GM19035 (cell line): Measurements from ENCODE around the gene RPL13.
"Not testable (repeated sequence)": the region's sequence is repeated elsewhere in the genome, so short reads cannot be mapped to it uniquely, and the experiment has no call there.

ENCODE experiments used
- ATAC-seq: cut with Tn5 transposase; IDR thresholded peaks from one replicate; pipeline ENCODE4 v1.9.1; 2021; ENCODE audit not compliant: unreplicated experiment

The RPL13 gene

GRCh38 chr16:89576153-89577054, 15.9 kb downstream of the RPL13 start:
- ATAC-seq: no peak

DNA sequence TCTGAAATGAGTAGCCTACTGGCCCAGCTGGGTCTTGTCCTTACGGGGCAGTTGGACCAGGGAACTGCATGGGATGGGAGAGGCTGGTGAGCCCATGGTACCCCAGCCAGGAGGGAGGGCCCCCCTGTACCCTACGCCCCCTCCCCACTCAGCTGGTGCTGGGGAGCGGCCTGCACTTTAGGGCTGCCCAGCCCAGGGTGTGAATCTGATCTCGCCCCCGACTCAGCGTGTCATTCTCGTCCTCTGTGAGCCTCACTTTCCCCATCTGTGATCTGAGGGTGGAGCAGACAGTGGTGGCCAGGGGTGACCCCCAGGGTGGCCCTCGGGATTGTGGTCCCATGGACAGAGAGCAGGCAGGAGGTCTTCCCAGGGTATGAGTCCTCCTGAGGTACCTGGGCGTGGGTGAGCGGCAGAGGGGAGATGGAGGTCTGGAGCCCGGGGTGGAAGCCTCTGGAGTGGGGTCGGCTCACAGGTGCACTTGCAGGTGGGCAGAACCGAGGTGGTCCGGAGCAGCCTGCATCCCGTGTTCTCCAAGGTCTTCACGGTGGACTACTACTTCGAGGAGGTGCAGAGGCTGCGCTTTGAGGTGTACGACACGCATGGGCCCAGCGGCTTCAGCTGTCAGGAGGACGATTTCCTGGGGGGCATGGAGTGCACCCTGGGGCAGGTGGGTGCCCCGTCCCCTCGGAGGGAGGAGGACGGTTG, 16.7 kb downstream of the RPL13 start:
- ATAC-seq: no peak

DNA sequence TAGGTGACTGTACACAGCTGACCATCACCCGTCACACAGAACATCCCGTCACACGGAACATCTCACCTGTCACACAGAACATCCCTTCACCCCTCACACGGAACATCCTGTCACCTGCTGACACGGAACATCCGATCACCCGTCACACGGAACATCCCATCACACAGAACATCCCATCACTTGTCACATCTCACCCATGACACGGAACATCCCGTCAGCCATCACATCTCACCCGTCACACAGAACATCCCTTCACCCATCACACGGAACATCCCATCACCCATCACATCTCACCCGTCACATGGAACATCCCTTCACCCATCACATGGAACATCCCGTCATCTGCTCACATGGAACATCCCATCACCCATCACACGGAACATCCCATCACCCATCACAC, 18.9 kb downstream of the RPL13 start:
- ATAC-seq: no peak

- no peak for ATAC-seq
These were observed 20.7 kb downstream of the RPL13 start for GRCh38 chr16:89581045-89581695.

GRCh38 chr16:89581861-89582563, 21.5 kb downstream of the RPL13 start:
- no peak for ATAC-seq

GRCh38 chr16:89582614-89583196, 22.2 kb downstream of the RPL13 start:
- ATAC-seq: no peak

- no peak for ATAC-seq
These were observed 22.9 kb downstream of the RPL13 start for GRCh38 chr16:89583197-89583894.

DNA sequence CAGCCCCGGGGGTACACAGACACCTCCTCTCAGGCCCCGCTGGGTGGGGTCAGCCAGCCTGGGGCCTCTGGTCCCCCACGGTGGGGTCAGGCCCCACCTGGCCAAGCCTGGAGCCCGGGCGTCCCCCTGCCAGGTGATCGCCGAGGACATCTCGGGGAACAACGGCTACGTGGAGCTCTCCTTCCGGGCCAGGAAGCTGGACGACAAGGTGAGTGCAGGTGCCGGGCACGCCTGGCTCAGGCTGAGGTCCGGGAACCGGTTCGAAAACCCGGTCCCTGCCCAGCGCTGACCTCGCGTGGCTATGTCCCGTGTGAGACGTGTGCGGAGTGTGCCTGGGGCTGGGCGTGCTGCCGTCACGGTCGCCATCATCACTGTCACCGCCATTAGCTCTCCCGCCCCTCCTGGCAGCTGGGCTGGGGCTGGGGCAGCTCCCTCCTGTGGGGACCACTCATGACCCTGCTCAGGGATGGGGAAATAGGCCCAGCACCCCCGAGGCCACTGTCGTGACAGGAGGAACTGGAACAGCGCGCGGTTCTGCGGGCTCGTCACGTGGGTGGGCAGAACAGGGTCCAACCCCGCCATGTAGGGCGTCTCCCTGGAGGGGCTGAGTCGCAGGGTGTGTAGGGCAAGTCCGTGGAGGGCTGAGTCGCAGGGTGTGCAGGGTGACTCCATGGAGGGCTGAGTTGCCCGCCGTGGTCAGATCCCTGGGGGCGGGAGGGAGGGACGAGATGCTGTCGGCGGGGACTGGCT, 23.6 kb downstream of the RPL13 start:
- no peak for ATAC-seq

DNA sequence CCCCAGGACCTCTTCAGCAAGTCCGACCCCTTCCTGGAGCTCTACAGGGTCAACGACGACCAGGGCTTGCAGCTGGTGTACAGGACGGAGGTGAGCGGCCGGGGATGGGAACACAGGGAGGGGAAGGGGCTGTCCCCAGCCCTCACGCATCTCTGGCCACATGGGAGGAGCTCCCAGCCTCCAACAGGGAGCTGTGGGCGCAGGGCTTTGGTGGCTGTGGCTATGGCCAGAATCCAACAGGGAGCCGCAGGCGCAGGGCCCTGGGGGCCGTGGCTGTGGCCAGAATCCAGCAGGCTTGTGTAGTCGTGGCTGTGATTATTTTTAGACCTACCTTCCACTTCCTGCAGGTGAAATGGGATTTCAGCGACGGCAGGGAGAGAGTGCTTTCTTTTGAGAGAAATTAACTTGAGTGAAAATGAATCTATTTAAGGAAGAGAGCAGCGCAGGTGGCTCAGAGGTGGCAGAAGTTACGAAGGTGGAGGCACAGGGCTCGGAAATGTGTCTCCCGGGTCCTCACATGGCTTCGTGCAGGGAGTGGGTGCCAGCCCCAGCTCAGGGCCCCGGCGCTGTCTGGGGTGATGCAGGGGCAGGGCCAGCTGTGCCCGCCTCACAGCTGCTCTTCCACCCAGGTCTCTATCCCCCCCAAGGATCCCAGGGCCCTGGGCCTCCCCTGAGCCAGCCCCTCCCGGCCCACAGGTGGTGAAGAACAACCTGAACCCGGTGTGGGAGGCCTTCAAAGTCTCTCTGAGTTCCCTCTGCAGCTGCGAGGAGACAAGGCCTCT, 24.5 kb downstream of the RPL13 start:
- ATAC-seq: no peak

- ATAC-seq: no peak
These were observed 25.7 kb downstream of the RPL13 start for GRCh38 chr16:89586218-89586617.

DNA sequence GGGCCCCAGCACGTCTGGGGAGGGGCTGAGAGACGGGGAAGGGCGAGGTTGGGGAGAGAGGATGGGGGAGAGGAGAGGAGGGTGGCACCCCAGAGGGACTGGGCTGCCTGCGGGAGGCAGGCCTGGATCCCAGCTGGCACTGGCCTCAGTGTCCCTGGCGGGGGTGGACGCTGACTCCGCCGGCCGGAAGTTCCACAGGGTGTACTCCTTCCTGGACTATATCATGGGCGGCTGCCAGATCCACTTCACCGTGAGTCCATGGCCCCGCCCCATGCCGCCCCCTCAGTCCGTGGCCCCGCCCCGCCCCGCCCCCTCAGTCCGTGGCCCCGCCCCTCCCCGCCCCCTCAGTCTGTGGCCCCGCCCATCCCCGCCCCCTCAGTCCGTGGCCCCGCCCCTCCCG, 26.4 kb downstream of the RPL13 start:
- no peak for ATAC-seq

DNA sequence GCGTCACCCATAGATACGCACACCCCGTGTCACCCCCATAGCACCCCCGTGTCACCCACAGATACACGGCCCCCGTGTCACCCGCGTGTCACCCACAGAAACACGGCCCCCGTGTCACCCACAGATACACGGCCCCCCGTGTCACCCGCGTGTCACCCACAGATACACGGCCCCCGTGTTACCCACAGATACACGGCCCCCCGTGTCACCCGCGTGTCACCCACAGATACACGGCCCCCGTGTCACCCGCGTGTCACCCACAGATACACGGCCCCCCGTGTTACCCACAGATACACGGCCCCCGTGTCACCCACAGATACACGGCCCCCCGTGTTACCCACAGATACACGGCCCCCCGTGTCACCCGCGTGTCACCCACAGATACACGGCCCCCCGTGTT, 27.2 kb downstream of the RPL13 start:
- not testable (repeated sequence) for ATAC-seq

- no peak for ATAC-seq
These were observed 28.1 kb downstream of the RPL13 start for GRCh38 chr16:89588413-89589109.

GRCh38 chr16:89589241-89589926, 28.9 kb downstream of the RPL13 start:
- ATAC-seq: no peak

GRCh38 chr16:89593841-89594240, 33.4 kb downstream of the RPL13 start:
- no peak for ATAC-seq

DNA sequence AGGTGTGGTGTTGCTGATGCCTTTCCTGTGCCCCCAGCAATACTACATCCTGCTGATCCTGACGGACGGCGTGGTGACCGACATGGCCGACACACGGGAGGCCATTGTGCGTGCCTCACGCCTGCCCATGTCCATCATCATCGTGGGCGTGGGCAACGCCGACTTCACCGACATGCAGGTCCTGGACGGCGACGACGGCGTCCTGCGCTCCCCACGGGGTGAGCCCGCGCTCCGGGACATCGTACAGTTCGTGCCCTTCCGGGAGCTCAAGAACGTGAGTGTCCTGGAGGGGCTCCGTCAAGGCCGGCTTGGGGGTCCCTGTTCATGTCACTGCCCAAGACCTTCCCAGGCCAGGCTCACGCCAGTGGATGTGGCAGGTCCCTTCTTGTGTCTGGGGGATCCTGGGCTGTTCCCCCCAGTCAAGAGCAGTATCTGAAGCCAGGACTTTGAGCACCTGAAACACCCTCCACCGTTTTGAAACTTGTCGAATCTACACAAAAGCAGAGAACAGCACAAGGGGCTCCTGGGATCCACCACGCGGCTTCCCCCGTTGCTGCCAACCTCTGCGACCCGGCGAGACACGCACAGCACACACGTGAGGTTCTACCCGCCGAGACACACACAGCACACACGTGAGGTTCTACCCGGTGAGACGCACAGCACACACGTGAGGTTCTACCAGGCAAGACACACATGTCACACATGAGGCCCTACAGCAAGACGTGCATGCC, 35.0 kb downstream of the RPL13 start:
- ATAC-seq: no peak
